ENCODE results near the gene IL16.

DNA sequence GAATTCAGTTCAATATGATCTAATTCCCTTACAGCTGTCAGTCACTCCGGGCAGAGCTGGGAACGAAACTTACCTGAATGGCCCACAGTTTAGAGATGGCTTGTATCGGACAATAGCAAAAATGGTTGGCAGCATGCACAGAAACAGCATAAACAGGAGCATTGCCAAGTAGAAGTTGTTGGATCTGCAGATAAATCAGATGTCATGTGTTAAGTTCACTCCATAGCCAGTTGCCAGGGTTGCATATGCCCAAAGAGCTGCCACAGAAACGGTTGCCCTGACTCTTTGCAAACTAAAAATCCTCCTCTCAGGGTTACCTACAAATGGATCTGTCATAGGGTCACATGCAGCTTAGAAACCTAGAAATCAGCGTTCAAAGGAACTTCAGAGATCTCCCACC is 142.6 kb downstream of the IL16 start:
- TF ChIP-seq POLR2A (IDR thresholded peaks at IDR 0.05): no peak
- TF ChIP-seq, protein P1, sequence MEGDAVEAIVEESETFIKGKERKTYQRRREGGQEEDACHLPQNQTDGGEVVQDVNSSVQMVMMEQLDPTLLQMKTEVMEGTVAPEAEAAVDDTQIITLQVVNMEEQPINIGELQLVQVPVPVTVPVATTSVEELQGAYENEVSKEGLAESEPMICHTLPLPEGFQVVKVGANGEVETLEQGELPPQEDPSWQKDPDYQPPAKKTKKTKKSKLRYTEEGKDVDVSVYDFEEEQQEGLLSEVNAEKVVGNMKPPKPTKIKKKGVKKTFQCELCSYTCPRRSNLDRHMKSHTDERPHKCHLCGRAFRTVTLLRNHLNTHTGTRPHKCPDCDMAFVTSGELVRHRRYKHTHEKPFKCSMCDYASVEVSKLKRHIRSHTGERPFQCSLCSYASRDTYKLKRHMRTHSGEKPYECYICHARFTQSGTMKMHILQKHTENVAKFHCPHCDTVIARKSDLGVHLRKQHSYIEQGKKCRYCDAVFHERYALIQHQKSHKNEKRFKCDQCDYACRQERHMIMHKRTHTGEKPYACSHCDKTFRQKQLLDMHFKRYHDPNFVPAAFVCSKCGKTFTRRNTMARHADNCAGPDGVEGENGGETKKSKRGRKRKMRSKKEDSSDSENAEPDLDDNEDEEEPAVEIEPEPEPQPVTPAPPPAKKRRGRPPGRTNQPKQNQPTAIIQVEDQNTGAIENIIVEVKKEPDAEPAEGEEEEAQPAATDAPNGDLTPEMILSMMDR (IDR thresholded peaks at IDR 0.05): no peak
